ENCODE data around the gene FAM228B.

The FAM228B gene

DNA sequence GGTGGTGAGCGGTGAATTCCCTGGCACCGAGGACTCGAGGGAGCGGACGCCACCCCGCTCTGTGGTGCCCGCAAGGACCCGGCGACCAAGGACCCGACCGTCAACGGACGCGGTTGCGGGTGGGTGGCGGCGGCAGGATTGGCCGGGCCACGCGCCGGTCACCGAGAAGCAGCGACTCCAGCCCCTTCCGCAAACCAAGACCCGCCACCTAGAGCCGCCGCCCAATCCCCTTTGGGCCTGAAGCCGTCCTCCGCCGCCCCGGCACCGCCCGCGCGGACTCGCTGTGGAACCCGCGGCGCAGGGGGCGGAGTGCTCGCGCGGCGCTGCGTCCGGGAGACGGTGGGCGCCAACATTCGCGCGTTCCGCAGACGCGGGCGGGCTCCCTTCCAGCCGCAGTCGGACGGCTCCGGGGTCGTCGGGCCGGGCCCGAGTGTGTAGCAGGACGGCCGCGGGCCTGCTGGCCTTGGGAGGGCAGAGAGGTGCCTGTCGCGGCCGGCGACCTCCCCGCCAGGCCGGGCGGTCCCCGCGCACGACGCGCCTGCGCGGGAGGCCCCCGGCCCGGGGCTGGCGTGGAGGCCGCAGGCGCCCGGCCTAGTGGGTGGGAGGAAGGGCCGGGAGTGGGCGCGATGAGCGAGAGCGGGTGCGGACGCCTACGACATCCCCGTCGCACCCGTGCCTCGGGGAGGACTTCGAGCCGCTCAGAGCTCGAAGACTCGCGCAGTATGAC is at the start of gene FAM228B, which contains the start of gene PFN4:
FAM228B (plus strand) TSS at position 275 of the 727 bp plus-strand sequence. CDS start 893 bp downstream, outside the sequence.
PFN4 (minus strand) TSS at position 140 of the 727 bp plus-strand sequence. CDS start 799 bp downstream, outside the sequence.
- no peaks in the 10 kb centered on the region for H3K36me3 ChIP-seq (ENCODE audit: insufficient read depth, low read length)
- no peaks in the 10 kb centered on the region for H3K4me1 ChIP-seq (ENCODE audit: insufficient read depth, low read length)
- no peaks in the 10 kb centered on the region for H3K27me3 ChIP-seq (ENCODE audit: insufficient read depth, low read length)
- no peak within 1 kb of the TSS for H2AFZ ChIP-seq (ENCODE audit: low read depth, low read length)
- H3K9me3 ChIP-seq (ENCODE audit: low read length), result peaks cover 8% of the 10 kb centered on the region
- peak within 1 kb of the TSS; percentile 16 for H3K4me3 ChIP-seq (ENCODE audit: low read length)

DNA sequence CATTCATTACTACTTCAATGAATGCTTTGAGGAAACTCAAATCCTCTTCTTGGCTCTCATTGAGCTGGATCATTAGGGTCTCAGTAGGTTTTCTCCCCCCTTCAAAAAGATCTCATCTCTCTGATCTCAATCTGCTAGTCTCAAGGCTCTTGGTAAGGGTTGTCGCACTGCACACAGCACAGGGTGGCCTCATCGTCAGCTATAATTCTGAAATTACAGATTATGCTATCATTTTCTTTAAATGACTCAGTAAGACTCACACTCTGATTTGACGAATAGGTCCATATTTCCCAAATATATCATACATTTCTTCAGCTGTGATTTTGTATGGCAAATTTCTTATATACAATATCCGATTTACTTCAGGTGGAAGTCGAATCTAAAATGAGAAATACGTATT is 49.5 kb upstream of the FAM228B start:
- no peaks in the 10 kb centered on the region for H3K27me3 ChIP-seq (ENCODE audit: insufficient read depth, low read length)
- H2AFZ ChIP-seq (ENCODE audit: low read depth, low read length), result no peak overlapping the region
- H3K36me3 ChIP-seq (ENCODE audit: insufficient read depth, low read length), result peaks cover 44% of the 10 kb centered on the region
- H3K4me3 ChIP-seq (ENCODE audit: low read length), result no peak overlapping the region
- peaks cover 9% of the 10 kb centered on the region for H3K4me1 ChIP-seq (ENCODE audit: insufficient read depth, low read length)
- H3K9me3 ChIP-seq (ENCODE audit: low read length), result no peaks in the 10 kb centered on the region

DNA sequence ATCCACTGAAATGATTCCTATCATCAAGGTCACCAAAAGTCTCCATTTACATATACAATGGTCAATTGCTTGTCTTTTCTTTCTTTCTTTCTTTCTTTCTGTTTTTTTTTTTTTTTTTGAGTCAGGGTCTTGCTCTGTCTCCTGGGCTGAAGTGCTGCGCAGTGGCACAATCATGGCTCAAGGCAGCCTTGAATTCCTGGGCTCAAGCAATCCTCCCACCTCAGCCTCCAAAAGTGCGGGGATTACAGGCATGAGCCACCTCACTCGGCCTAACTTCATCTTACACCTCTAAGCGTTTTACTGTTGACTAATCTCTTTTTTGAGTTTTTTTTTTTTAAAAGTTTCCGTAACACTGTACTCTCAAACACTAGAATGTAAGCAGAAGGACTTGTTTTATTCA is 48.0 kb upstream of the FAM228B start:
- peaks cover 45% of the 10 kb centered on the region for H3K36me3 ChIP-seq (ENCODE audit: insufficient read depth, low read length)
- H2AFZ ChIP-seq (ENCODE audit: low read depth, low read length), result no peak overlapping the region
- H3K4me1 ChIP-seq (ENCODE audit: insufficient read depth, low read length), result peaks cover 9% of the 10 kb centered on the region
- H3K27me3 ChIP-seq (ENCODE audit: insufficient read depth, low read length), result no peaks in the 10 kb centered on the region
- no peaks in the 10 kb centered on the region for H3K9me3 ChIP-seq (ENCODE audit: low read length)
- H3K4me3 ChIP-seq (ENCODE audit: low read length), result peak overlapping the region; percentile 85

DNA sequence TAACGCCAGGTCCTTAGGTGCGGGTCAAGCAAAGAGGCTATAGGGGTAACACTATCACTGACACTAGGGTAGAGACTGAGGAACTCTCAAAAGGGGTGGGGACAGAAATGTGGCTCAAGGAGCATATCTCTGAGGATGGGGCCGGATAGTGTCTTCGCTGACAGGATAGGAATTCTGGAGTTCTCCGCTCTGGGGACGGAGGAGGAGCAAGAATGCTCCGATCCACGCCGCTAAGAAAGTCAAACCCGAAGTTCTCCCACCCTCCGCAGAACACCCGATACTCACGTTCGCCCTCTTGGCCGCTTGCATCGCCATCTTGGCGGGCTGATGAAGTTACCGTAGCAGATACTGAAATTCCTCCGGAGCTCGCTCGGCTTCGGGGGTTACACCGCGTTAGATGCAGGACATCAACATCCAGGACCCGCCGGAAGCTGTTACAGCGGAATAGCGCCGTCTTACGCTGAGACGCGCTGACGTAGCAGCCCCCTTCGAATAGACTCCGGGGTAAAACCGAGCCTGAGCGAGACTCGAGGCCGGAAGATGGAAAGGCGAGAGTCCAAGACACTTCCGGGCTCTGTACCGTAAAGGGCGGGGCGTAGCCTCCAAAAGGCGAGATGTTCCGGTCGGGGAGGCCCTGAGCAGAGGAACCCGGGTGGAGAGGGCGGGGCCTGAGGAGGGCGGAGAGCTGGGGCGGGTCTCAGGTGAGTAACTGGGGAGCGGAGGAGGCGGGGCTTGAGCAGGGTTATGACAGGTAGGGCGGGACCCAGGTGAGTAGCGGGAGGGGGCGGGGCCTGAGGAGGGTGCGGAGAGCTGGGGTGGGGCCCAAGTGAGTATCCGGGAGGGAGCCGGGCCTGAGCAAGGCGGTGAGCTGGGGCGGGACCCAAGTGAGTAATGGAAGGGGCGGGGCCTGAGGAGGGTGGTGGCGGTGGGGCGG is 47.1 kb upstream of the FAM228B start, which contains the start of gene SF3B6:
SF3B6 (minus strand) TSS at position 412 of the 934 bp plus-strand sequence; CDS start at position 315, 97 bp downstream.
- Histone ChIP-seq H3K4me3 (ENCODE audit: low read length) (peak within 1 kb of the TSS; percentile 85), H3K4me1 (ENCODE audit: insufficient read depth, low read length) (peaks cover 9% of the 10 kb centered on the region), H2AFZ (ENCODE audit: low read depth, low read length) (peak within 1 kb of the TSS; percentile 0), H3K36me3 (ENCODE audit: insufficient read depth, low read length) (peaks cover 48% of the 10 kb centered on the region), H3K9me3 (ENCODE audit: low read length) (no peaks in the 10 kb centered on the region), H3K27me3 (ENCODE audit: insufficient read depth, low read length) (no peaks in the 10 kb centered on the region)

DNA sequence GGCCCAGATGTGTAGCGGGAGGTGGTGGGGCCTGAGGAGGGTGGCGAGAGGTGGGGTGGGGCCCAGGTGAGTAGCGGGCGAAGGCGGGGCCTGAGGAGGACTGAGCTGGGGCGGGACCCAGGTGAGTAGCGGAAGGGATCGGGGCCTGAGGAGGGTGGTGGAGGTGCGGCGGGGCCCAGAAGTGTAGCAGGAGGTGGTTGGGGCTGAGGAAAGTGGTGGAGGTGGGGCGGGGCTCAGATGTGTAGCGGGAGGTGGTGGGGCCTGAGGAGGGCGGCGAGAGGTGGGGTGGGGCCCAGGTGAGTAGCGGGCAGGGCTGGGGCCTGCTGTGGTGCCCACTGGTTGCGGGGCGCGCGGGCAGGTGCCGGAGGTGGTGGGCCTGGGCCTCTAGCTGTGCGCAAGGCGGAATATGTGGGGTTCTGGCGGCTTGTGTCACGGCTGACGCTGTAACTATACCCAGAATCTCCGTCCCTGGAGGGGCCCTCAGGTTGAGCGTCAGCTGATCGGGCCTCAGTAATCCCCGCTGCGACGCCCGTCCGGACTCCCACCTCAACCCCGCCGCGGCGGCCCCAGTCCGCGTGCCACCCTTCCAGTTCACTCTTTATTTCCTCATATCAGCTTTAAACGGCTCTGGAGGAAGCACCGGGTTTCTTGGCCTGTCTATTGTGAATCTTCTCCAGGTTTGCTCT is 46.3 kb upstream of the FAM228B start:
- no peaks in the 10 kb centered on the region for H3K9me3 ChIP-seq (ENCODE audit: low read length)
- H3K27me3 ChIP-seq (ENCODE audit: insufficient read depth, low read length), result no peaks in the 10 kb centered on the region
- H2AFZ ChIP-seq (ENCODE audit: low read depth, low read length), result peak overlapping the region; percentile 0
- H3K36me3 ChIP-seq (ENCODE audit: insufficient read depth, low read length), result peaks cover 48% of the 10 kb centered on the region
- H3K4me1 ChIP-seq (ENCODE audit: insufficient read depth, low read length), result peaks cover 9% of the 10 kb centered on the region
- H3K4me3 ChIP-seq (ENCODE audit: low read length), result peak overlapping the region; percentile 85

DNA sequence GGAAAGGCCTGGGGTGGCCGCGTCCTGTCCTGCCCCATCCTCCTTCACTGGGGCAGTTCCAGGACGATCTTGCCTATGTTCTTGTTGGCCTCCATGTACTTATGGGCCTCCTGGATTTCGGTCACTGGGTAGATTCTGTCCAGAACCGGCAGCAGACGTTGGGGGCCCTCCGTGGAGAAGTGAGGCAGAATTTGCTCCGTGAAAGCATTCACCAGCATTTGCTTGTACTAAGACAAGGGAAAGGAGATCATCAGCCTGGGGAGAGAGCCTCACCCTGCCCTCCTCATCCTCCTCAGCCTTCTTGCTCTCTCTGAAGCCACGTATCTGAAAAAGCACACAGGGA is 45.8 kb upstream of the FAM228B start:
- no peak overlapping the region for H3K4me3 ChIP-seq (ENCODE audit: low read length)
- no peaks in the 10 kb centered on the region for H3K9me3 ChIP-seq (ENCODE audit: low read length)
- H3K4me1 ChIP-seq (ENCODE audit: insufficient read depth, low read length), result peaks cover 9% of the 10 kb centered on the region
- no peak overlapping the region for H2AFZ ChIP-seq (ENCODE audit: low read depth, low read length)
- no peaks in the 10 kb centered on the region for H3K27me3 ChIP-seq (ENCODE audit: insufficient read depth, low read length)
- peaks cover 44% of the 10 kb centered on the region for H3K36me3 ChIP-seq (ENCODE audit: insufficient read depth, low read length)

DNA sequence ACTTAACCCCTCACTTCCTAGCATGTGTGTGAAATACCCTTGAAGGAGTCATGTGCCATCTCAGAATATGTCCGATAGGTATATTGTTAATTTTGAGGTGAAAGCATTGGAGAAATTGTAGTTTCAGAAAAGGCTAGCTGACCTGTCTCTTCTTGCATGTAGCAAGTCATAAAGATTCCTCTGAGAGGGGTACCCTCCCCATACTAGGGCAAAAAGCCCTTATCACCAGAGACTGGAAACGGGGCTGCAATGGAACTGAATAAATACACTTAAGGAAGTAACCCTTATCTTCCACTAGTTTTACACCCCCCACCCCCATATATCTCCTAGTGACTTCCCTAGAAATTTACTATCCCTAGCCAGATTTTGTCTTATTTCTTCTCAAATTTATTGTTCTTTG is 45.4 kb upstream of the FAM228B start:
- no peaks in the 10 kb centered on the region for H3K9me3 ChIP-seq (ENCODE audit: low read length)
- no peak overlapping the region for H2AFZ ChIP-seq (ENCODE audit: low read depth, low read length)
- peaks cover 9% of the 10 kb centered on the region for H3K4me1 ChIP-seq (ENCODE audit: insufficient read depth, low read length)
- no peaks in the 10 kb centered on the region for H3K27me3 ChIP-seq (ENCODE audit: insufficient read depth, low read length)
- H3K4me3 ChIP-seq (ENCODE audit: low read length), result no peak overlapping the region
- peaks cover 44% of the 10 kb centered on the region for H3K36me3 ChIP-seq (ENCODE audit: insufficient read depth, low read length)

DNA sequence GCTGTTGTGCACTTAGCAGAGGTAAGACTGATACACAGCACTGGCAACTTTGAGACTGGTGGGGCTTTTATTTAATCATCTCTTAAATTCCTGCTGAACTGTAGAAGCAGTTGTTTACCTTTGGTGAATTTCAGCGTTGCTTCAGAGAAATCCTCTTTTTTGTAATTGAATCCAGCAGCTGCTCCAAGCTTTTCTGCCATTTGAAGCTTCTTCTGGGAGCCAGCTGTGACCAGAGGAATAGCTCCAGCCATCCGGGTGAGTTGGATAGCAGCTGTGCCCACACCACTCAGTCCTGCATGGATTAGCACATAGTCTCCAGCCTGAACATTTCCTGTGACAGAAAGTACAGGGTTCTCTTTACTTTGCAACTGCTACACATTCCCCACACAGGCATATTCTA is 42.6 kb upstream of the FAM228B start:
- H3K9me3 ChIP-seq (ENCODE audit: low read length), result no peaks in the 10 kb centered on the region
- no peak overlapping the region for H2AFZ ChIP-seq (ENCODE audit: low read depth, low read length)
- H3K4me1 ChIP-seq (ENCODE audit: insufficient read depth, low read length), result peaks cover 16% of the 10 kb centered on the region

DNA sequence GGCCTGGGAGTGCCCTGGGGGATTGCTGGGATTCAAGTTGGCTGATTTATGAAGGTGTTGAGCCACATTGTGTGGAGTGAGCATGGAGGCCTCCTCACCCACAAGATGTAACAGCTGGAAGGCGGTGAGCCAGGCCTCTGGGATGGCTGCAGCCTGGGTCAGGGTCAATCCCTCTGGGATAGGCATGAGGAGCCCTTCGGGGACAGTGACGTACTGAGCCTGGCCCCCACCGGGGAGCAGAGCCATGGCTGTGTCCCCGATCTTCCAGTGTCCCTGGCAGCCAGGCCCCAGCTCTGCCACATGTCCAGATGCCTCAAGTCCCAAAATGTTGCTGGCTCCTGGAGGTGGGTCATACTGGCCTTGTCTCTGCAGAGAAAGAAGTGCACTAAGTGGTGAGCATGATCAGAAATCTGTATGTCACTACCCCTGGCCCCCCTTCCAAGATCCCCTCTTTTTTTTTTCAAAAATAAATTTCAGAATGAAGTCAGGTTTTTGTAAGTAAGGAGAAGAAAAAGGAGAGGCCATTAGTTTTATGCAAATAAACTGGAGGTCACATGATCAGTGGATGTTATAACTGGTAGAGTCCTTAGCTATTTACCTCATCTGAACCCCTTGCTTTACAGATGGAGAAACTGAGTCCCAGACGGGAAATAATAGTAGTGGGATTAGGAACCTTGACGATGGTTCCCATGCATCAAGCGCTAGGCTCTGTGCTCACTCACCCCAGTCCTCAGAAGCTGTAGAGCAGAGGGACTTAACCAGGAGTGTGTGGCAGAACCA is 40.3 kb upstream of the FAM228B start:
- Histone ChIP-seq H3K4me1 (ENCODE audit: insufficient read depth, low read length) (peaks cover 14% of the 10 kb centered on the region), H3K36me3 (ENCODE audit: insufficient read depth, low read length) (peaks cover 32% of the 10 kb centered on the region), H2AFZ (ENCODE audit: low read depth, low read length) (peak overlapping the region; percentile 20), H3K27me3 (ENCODE audit: insufficient read depth, low read length) (no peaks in the 10 kb centered on the region), H3K4me3 (ENCODE audit: low read length) (peak overlapping the region; percentile 61), H3K9me3 (ENCODE audit: low read length) (no peaks in the 10 kb centered on the region)

More for the DNA sequence above, 42.6 kb upstream of the FAM228B start:
- no peak overlapping the region for H3K4me3 ChIP-seq (ENCODE audit: low read length)
- peaks cover 36% of the 10 kb centered on the region for H3K36me3 ChIP-seq (ENCODE audit: insufficient read depth, low read length)
- no peaks in the 10 kb centered on the region for H3K27me3 ChIP-seq (ENCODE audit: insufficient read depth, low read length)

DNA sequence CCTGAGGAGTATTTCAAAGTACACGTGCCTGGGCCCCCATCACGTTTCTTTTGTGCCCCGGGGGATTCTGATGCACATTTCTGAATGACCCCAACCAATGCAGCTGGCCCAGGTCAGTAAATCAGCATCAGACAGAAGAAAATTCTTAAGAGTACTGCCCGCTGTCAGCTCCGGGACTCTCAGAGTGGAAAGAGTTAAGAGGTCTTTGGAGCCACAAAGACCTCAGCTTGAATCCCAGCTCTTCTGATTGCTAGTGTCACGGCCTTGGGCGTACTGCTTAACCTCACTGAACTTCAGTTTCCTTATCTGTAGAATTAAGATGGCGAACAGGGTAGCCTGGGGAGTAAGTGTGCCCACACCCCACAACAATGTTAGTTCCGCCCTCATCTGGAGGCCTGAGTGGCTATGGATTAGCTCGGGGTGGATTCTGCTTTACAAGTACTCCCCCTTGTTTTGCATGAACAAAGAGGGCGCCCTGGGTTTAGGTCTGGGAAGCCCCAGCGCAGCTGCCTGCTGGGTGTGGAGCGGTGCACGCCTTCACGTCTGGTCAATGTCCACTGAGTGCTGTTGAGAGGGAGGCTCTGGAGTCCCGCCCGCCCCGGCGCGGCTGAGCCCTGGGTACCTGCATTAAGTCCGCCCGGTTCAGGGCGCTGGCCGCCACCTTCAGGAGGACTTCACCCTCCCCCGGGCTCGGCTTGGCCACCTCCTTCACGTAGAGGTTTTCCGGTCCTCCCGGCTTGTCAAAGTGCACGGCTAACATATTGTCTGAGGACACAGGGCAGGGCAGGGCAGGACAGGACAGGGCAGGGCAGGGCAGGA is 39.5 kb upstream of the FAM228B start:
- Histone ChIP-seq H3K9me3 (ENCODE audit: low read length) (no peaks in the 10 kb centered on the region), H3K4me1 (ENCODE audit: insufficient read depth, low read length) (peaks cover 14% of the 10 kb centered on the region), H3K4me3 (ENCODE audit: low read length) (peak overlapping the region; percentile 61), H3K27me3 (ENCODE audit: insufficient read depth, low read length) (no peaks in the 10 kb centered on the region), H2AFZ (ENCODE audit: low read depth, low read length) (peak overlapping the region; percentile 20), H3K36me3 (ENCODE audit: insufficient read depth, low read length) (peaks cover 27% of the 10 kb centered on the region)

DNA sequence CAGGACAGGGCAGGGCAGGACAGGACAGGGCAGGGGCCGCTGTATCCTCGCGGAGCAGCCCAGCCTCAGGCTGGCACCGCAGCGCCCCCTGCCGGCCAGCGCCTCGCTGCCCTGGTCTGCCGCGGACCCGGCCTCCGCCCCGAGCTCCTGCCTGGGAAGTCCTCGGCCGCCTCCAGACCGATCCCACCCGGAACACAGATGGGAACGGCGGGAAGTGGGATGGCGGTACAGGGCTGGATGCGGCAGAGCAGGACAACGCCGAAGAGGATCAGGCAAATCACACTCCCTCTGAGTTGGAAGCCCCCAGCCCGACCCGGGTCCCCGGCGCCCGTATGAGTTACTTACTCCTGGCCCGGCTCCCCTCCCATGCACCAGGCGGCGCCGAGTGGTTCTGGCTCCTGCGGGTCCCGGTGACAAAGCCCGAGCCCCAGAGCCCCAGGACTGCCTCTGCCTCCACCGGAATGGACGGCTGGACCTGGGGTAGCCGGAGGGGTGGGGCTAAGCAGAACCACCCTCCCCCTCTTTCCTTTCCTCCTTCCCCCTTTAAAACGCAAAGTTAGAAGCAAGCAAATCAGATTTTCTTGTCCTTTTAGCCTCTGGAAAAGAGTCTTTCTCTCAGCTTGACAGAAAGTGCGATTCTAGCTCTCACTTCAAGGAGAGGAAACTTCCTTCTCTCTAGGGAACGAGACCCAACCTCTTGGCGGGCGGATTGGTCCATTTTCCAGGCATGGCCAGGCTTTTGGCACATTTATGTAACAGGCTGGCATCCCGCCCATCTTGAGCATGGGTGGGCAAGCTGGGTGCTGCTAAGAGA is 38.7 kb upstream of the FAM228B start, which contains the start of gene TP53I3:
TP53I3 (minus strand) TSS at position 449 of the 814 bp plus-strand sequence. CDS start 508 bp downstream, outside the sequence.
- no peaks in the 10 kb centered on the region for H3K9me3 ChIP-seq (ENCODE audit: low read length)
- peak within 1 kb of the TSS; percentile 20 for H2AFZ ChIP-seq (ENCODE audit: low read depth, low read length)
- H3K27me3 ChIP-seq (ENCODE audit: insufficient read depth, low read length), result no peaks in the 10 kb centered on the region
- H3K4me1 ChIP-seq (ENCODE audit: insufficient read depth, low read length), result peaks cover 14% of the 10 kb centered on the region
- H3K4me3 ChIP-seq (ENCODE audit: low read length), result peak within 1 kb of the TSS; percentile 61
- peaks cover 19% of the 10 kb centered on the region for H3K36me3 ChIP-seq (ENCODE audit: insufficient read depth, low read length)
